GDM1 (cell line): ENCODE data around the gene FGD2.
"Not testable (repeated sequence)": the region's sequence is repeated elsewhere in the genome, so short reads cannot be mapped to it uniquely, and the experiment has no call there.

Experiments used
- DNase-seq: peaks from one replicate; lab custom pipeline; 2025; lab: John Stamatoyannopoulos, UW

The FGD2 gene

DNA sequence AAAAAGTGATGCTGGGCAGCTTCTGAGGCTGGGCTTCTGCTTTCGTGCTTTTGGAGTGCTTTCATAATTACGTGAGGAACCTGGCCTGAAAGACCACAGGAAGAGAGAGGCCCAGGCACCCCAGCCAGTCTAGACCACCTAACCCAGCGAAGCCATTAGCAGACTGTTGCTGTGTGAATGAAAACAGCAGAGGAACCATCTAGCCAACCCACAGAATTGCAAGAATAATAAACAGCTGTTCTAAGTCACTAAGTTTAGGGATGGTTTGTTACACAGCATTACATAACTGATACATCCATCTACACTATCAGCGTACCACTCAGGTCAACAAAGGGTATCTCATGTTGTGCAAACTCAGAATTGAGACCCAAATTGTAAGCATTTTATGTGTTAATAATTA is 34.5 kb downstream of the FGD2 start:
- no peak for DNase-seq

DNA sequence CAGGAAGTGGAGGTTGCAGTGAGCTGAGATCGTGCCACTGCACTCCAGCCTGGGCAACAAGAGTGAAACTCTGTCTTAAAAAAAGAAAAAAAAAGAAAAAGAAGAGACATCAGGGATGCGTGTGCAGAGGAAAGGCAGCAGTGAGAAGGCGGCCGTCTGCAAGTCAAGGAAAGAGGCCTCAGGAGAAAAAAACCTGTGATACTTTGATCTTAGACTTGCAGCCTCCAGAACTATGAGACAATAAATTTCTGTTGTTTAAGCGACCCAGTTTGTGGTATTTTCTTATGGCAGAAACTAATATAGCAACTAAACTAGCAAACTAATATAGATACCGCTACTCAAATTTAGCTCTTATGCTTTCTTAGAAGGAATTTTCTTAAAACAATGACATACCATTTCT is 36.1 kb downstream of the FGD2 start:
- DNase-seq: no peak

GRCh38 chr6:37042150-37042549 is 36.7 kb downstream of the FGD2 start:
- DNase-seq: no peak

DNA sequence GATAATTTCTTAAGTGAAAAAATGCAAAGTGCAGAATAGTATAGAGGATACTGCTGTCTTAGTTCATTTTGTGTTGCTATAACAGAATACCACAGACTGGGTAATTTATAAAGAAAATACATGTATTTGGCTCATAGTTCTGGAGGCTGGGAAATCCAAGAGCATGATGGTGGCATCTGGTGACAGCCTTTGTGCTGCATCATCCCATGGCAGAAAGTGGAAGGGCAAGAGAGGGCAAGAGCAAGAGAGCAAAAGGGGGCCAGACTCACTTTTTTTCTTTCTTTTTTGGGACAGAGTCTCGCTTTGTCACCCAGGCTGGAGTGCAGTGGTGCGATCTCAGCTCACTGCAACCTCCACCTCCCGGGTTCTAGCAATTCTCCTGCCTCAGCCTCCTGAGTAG is 37.6 kb downstream of the FGD2 start:
- DNase-seq: not testable (repeated sequence)

DNA sequence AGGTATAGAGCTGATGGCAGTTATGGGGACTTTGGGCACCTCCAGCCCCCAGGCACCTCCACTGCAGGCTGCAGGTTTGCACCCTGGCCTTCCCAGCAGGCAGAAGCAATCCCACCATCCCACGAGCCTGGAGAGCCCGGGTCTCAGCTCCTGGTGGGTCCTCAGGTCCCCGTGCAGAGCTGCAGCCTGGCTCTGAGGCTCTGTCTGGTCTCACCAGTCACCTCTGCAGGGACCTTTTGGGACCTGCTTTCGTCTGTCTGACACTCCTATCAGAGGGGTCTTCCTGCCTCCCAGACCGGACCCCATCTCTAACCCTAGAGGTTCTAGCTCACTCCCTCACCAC is 41.9 kb downstream of the FGD2 start:
- no peak for DNase-seq

DNA sequence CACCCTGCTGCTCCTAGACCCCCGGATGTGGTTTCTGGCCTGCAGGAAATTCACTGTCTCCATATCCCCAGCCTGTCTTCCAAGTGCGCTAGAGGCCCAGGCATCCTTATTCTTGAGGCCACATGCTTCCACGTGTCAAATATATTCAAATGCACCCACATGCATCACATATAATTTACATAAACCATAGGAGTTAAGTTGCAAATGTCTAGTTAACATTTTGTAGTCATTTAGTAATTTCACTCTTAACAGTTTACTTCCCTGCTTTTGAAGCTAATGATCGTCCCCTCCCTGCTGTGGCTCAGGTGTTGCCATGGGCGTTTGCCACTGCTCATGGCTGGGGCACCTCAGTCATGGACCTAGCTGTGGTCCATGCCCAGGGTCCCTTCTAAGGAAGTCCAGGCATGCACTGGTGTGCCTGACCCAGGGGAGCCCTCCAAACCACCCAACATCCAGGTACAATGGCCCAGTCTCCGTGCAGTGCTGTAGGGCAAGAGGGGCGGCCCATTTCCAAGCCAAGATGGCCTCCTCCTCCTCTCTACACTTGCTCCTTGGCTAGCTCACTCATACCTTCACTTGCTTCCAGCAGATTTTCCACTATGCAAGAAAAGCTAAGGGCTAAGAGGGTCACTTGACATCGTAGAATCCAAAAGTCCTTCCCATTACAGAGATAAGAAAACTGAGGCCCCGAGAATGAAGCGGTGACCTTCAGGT is 42.4 kb downstream of the FGD2 start:
- no peak for DNase-seq

DNA sequence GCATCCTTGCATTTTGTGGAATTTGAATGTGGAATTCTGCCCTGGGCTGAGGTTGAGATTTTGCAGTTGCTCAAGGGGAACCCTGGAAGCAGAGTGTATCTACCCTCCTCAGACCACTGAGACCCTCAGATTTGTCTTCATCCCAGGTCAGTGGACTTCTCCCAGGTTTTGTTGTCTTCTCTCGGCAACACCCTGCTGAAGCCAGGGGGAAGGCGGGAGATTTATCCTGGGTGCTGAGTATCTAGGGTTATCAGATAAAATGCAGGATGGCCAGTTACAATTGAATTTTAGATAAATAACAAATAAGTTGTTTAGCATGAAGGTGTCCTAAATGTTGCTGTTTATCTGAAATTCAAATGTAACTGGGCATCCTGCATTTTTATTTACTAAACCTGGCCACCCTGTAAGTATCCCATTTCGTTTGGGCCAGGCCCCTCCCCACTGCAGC is 43.0 kb downstream of the FGD2 start:
- no peak for DNase-seq

- DNase-seq: no peak
Measured at GRCh38 chr6:37048851-37049757, 43.6 kb downstream of the FGD2 start.

GRCh38 chr6:37049758-37050044 is 44.2 kb downstream of the FGD2 start:
- no peak for DNase-seq

DNA sequence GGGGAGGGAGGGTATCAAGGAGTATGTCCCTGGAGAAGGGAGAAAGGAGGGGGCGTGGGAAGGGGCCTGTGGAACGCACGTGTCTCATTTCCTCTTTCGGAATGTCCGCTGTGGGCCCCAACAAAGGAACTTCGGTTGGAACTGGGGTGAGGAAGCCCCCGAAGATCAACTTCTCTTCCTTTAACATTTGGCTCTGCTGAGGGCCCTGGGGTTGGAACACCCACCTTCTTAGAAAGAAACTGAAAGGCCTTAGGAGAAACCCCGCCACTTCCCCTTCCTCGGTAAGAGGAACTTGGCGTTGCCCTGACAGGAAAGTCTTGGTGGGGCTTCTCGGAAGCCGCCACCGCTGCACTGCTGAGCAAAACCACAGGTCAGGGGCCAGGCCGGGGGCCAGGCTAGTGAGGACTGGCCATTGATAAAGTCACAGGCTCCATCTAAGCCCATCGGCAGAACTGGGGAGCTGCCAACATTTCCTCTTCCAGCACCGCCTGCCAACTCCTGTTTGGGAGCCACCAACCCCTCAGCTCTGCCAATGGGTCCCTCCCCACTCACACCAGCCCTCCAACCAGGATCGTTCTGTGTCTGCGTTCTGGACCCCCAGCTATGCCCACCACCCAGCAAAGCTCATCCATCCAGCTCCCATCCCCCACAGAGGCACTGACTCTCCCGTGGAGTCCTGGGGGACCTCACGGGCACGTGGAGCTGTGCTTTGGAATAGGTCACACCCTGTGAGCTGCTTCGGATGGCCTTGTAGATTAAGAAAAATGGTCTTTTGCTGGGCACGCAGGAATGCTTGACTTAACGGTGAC is 44.8 kb downstream of the FGD2 start:
- DNase-seq: peak; percentile 88

- DNase-seq: no peak
Measured at GRCh38 chr6:37050854-37051137, 45.3 kb downstream of the FGD2 start.

- peak; percentile 84 for DNase-seq
Measured at GRCh38 chr6:37051138-37052026, 45.9 kb downstream of the FGD2 start.

DNA sequence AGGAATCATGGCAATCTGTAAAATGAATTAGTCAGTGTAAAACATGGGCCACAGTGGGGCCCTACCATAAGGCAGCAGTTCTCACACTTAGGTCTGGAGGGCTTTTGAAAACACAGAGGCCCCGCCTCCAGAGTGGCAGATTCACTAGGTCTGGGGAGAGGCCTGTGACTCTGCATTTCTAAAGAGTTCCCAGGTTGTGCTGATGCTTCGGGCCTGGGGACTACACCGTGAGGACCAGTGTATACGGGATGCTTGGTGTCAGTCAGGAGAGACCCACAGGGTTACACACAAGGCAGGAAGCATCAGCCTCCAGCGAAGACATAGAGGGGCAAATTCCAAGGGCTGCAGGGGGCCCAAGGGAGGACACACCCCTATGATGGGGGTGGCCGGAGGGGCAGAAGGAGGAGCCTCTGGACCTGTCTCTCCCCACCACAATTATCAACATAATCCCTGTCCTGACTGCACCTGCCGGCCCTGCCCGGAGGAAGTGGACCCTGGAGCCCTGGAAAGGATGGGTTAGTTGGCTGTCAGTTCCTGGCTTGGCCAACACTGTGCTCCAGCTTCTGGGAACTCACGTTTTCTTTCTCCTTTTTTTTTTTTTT is 46.7 kb downstream of the FGD2 start:
- DNase-seq: no peak

GRCh38 chr6:37053683-37054082 is 48.2 kb downstream of the FGD2 start:
- DNase-seq: no peak

DNA sequence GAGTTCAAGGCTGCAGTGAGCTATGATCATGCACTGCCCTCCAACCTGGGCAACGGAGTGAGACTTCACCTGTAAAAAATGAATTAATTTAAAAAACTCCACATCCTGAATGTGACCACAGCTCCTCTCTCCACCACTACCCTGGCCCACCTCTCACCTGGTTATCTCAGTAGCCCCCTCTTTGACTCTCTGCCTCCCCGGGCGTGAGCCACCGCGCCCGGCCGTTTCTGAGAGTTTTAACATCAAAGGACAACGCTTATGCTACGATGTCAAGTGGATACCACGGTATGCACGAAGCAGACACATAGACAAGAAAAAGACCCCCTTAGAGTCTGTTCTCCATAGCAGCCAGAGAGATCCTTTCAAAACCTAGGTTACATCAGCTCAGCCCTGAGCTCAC is 48.7 kb downstream of the FGD2 start:
- no peak for DNase-seq

GRCh38 chr6:37054580-37054979 is 49.1 kb downstream of the FGD2 start:
- no peak for DNase-seq

DNA sequence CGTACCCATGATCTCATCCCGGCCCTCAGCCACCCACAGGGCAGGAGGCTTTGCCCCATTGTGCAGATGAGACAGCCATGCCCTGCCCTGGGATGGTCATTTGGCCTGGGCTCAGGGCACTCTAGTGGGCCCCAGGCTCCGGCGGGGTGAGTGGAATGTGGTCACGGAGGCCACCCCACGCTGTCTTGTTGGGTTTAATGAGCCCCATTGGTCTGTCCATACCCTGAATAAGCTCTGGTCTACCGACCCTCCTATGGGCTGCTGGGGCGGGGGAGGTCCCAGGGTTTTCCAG is 50.6 kb downstream of the FGD2 start:
- no peak for DNase-seq

GRCh38 chr6:37056439-37057127 is 51.1 kb downstream of the FGD2 start:
- DNase-seq: no peak

DNA sequence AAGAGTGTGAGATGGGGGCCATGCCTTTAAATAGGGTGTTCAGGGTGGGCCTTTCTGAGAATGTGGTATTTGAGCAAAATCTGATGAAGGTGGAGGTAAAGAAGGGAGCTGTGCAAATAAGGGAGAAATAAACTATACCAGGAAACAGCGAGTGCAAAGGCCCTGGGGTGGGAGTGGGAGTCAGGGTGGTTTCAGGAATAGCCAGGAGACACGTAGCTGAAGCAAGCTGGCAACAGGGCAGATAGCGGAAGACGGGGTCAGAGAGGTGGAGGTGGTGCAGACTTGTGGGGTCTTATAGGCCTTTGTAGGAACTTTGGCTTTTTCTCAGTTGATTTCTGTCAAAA is 51.6 kb downstream of the FGD2 start:
- DNase-seq: no peak

GRCh38 chr6:37057678-37058077 is 52.2 kb downstream of the FGD2 start:
- no peak for DNase-seq

- DNase-seq: no peak
Measured at GRCh38 chr6:37058084-37058586, 52.7 kb downstream of the FGD2 start.
